ENCODE measurements around the gene OPN4. TPM values are rescaled to one million over a fixed set of nuclear protein-coding genes. Genes with fewer than 3 reads are reported as not detected.

The OPN4 gene
- total and polyA plus RNA-seq, 2 of the 13 experiments (the other 11 are each of a cell fraction or from before 2014, with no cell fraction given) = not detected

DNA sequence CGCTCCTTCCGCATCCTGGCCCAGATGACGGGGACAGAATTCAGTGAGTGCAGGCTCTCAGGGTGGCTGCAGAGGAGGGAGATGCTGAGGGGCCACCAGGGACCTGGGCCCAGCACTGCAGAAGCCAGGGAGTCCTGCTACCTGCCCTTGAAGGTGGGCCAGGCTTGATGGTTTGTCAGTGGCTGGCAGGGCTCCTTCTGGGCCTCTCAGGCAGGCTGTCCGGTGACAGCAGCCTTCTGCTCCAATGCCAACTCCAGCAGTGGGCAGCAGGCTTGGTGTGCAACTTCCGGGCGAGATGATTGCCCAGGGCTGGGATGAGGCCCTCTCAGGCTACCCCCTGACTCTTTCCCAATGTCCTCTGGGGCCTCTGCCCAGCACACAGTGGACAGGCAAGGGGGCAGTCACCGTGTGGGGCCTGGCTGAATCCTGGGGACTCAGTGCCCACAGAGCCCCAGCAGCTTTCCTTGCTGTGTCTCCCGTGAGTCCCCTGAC, 37.7 kb downstream of the OPN4 start (continued):
- no peak for TF ChIP-seq RERE (CRISPR knock-in tag; IDR thresholded peaks at IDR 0.05; ENCODE audit: low read depth)
- no peak for TF ChIP-seq ZNF589 (CRISPR knock-in tag; conservative IDR thresholded peaks at IDR 0.05)
- no peak for TF ChIP-seq CCDC6 (CRISPR knock-in tag; IDR thresholded peaks at IDR 0.05)
- no peak for TF ChIP-seq NCOA1 (CRISPR knock-in tag; IDR thresholded peaks at IDR 0.05)

DNA sequence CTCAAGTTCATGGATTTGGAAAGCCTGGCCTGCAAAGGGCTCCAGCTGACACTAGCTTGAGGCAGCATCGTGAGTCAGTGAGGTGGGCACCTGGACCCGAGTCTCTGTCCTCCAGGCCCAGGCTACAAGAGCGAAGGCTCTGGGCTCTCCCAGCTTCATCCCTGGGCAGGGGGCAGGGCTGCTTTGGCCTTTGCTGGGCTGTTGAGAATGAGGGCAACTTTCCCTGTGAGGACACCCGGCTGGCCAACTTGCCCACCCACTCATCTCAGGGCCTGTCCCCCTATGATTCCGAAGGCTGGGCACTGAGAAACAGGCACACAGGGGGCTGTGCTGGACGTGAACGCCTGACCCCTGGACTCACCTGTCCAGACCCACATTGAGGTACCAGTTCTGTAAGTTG, 38.3 kb downstream of the OPN4 start:
- Histone ChIP-seq H3K27me3 (ENCODE audit: control insufficient read depth in 1 of 2, insufficient read depth in 2 of 2, low read length in 2 of 2) (peaks cover 6 to 51% of the 10 kb centered on the region in 2 experiments; a peak in 4 of 5 replicates), H3K4me3 (replicated peaks in 1 of 3; ENCODE audit: insufficient read depth in 1 of 3, low read depth in 2 of 3, low read length in 3 of 3) (no peak overlapping the region), H3K4me2 (ENCODE audit: low read depth, low read length) (no peak overlapping the region), H3K36me3 (replicated peaks in 1 of 2; ENCODE audit: control insufficient read depth in 1 of 2, insufficient read depth in 2 of 2, low read length in 2 of 2) (no peaks in the 10 kb centered on the region), H3K9ac (ENCODE audit: insufficient read depth, low read depth, low read length) (no peak overlapping the region), H2AFZ (ENCODE audit: low read length) (no peak overlapping the region), H3K9me3 (ENCODE audit: low read length) (no peaks in the 10 kb centered on the region), H3K27ac (ENCODE audit: extremely low read length, insufficient read depth, low read length) (no peak overlapping the region), H4K20me1 (ENCODE audit: insufficient read depth, low read length) (no peaks in the 10 kb centered on the region), H3K4me1 (ENCODE audit: insufficient read depth, low read length) (no peaks in the 10 kb centered on the region), H3K79me2 (ENCODE audit: insufficient read depth, low read length) (no peaks in the 10 kb centered on the region)
- no peak for DNase-seq (ENCODE audit: low spot score)
- ChIA-PET POLR2A (no interaction called here), CTCF (ENCODE audit: low intra/inter-chr PET ratio, low total read pairs) (interaction anchor here (2.3 kb wide), 1 partner anchor 207 kb away, joined by 17 read pairs; no protein-coding TSS in a partner anchor)
- no peak for ATAC-seq
- TF ChIP-seq ELK4 (CRISPR knock-in tag; IDR thresholded peaks at IDR 0.05; ENCODE audit: borderline replicate concordance) (no peak), NR1H2 (CRISPR knock-in tag; IDR thresholded peaks at IDR 0.05; ENCODE audit: borderline replicate concordance, low read depth) (no peak), ZNF691 (CRISPR knock-in tag; IDR thresholded peaks at IDR 0.05; ENCODE audit: borderline replicate concordance, low read depth) (no peak), CAMTA2 (CRISPR knock-in tag; IDR thresholded peaks at IDR 0.05; ENCODE audit: borderline replicate concordance) (no peak), ZFP41 (CRISPR knock-in tag; IDR thresholded peaks at IDR 0.05; ENCODE audit: borderline replicate concordance) (no peak), SOX13 (IDR thresholded peaks at IDR 0.05) (no peak), SOX13 (CRISPR knock-in tag; conservative IDR thresholded peaks at IDR 0.05 in 1 of 2, IDR thresholded peaks at IDR 0.05 in 1 of 2) (no peak), TCF7L2 (IDR thresholded peaks at IDR 0.05; ENCODE audit: low read depth, low read length) (no peak)
- BruUV-seq (replicated peaks) = no TSS peak
- 55% methylated on average over 3 of the region's 7 CpGs for WGBS (ENCODE audit: low lambda C conversion rate)
- intact Hi-C loops (cut with micrococcal nuclease; ENCODE audit: unreplicated experiment) = no loop called here
- in situ Hi-C loops (cut with HindIII; ENCODE audit: extremely low pct_ligation_motif_present, low pct_unique_long_range_greater_than_20kb) = no loop called here
- FAIRE-seq = no peak
